Chondrocyte (in vitro differentiated cells): ENCODE results near the gene MEGF6. TPM values are rescaled to one million over a fixed set of nuclear protein-coding genes. Genes with fewer than 3 reads are reported as not detected.
A peak's percentile ranks its signal among the peaks of the same experiment; 100 is the strongest.

Source experiments
- DNase-seq: peaks from one replicate; pipeline ENCODE4 v3.0.0; 2021; ENCODE audit warnings: mixed read lengths, low spot score
- H3K27ac Mint-ChIP-seq: one replicate; pipeline ENCODE4 v1.8.0; 2021; ENCODE audit warnings: mild to moderate bottlenecking, moderate library complexity, mixed read lengths; ENCODE audit not compliant: unreplicated experiment
- H3K27me3 Mint-ChIP-seq: 2 replicates; pipeline ENCODE4 v1.8.0; 2021; ENCODE audit warnings: low read depth, mixed read lengths
- H3K36me3 Mint-ChIP-seq: 2 replicates; pipeline ENCODE4 v1.8.0; 2021; ENCODE audit warnings: low read depth, mixed read lengths
- H3K4me1 Mint-ChIP-seq: 2 replicates; pipeline ENCODE4 v1.8.0; 2021; ENCODE audit warnings: low read depth, mild to moderate bottlenecking, mixed read lengths
- H3K4me3 Mint-ChIP-seq: one replicate; pipeline ENCODE4 v1.8.0; 2021; ENCODE audit warnings: mild to moderate bottlenecking, moderate library complexity, mixed read lengths; ENCODE audit not compliant: unreplicated experiment
- H3K9me3 Mint-ChIP-seq: 2 replicates; pipeline ENCODE4 v1.8.0; 2021; ENCODE audit warnings: low read depth, mixed read lengths
- CTCF ChIP-seq: fragments of 200-600 bp; sonication (generic); IDR thresholded peaks from 2 replicates; pipeline ENCODE4 v1.5.0; 2021; ENCODE audit warnings: antibody characterized with exemption, mild to moderate bottlenecking, moderate library complexity
- total RNA-seq: library from RNA; stranded (reverse); gene quantifications from 3 replicates; pipeline ENCODE4 v1.2.1, GENCODE V29; 2021

Gene MEGF6
- total RNA-seq, 1 donor from 2014 or later = 328 TPM

- Mint-ChIP-seq H3K9me3 (no peaks in the 10 kb centered on the region), H3K27me3 (peaks cover 49% of the 10 kb centered on the region), H3K4me3 (no peak overlapping the region), H3K4me1 (no peaks in the 10 kb centered on the region), H3K36me3 (peaks cover 2% of the 10 kb centered on the region), H3K27ac (no peak overlapping the region)
- TF ChIP-seq CTCF = no peak
- peak; percentile 90 for DNase-seq
Measured at GRCh38 chr1:3657578-3658230, 46.4 kb upstream of the MEGF6 start.

GRCh38 chr1:3657096-3657475, 45.8 kb upstream of the MEGF6 start:
- H3K4me3 Mint-ChIP-seq = no peak overlapping the region
- peaks cover 49% of the 10 kb centered on the region for H3K27me3 Mint-ChIP-seq
- no peak overlapping the region for H3K27ac Mint-ChIP-seq
- H3K9me3 Mint-ChIP-seq = no peaks in the 10 kb centered on the region
- peak; percentile 68 for DNase-seq
- peaks cover 2% of the 10 kb centered on the region for H3K36me3 Mint-ChIP-seq
- H3K4me1 Mint-ChIP-seq = no peaks in the 10 kb centered on the region
- TF ChIP-seq CTCF = no peak

GRCh38 chr1:3656450-3657095, 45.3 kb upstream of the MEGF6 start:
- no peak for DNase-seq
- Mint-ChIP-seq H3K27me3 (peaks cover 49% of the 10 kb centered on the region), H3K27ac (no peak overlapping the region)

GRCh38 chr1:3654549-3655281, 43.4 kb upstream of the MEGF6 start:
- Mint-ChIP-seq H3K4me3 (no peak overlapping the region), H3K4me1 (peaks cover 3% of the 10 kb centered on the region), H3K36me3 (peaks cover 2% of the 10 kb centered on the region), H3K9me3 (no peaks in the 10 kb centered on the region), H3K27ac (no peak overlapping the region), H3K27me3 (peaks cover 56% of the 10 kb centered on the region)
- peak; percentile 73 for DNase-seq
- no peak for TF ChIP-seq CTCF

More at GRCh38 chr1:3656450-3657095, 45.3 kb upstream of the MEGF6 start:
- TF ChIP-seq CTCF = no peak
- Mint-ChIP-seq H3K36me3 (peaks cover 2% of the 10 kb centered on the region), H3K9me3 (no peaks in the 10 kb centered on the region), H3K4me1 (no peaks in the 10 kb centered on the region), H3K4me3 (no peak overlapping the region)

GRCh38 chr1:3653286-3653618, 41.9 kb upstream of the MEGF6 start:
- Mint-ChIP-seq H3K4me3 (no peak overlapping the region), H3K36me3 (no peaks in the 10 kb centered on the region), H3K27me3 (peaks cover 49% of the 10 kb centered on the region), H3K4me1 (peaks cover 13% of the 10 kb centered on the region), H3K27ac (no peak overlapping the region), H3K9me3 (no peaks in the 10 kb centered on the region)
- TF ChIP-seq CTCF = no peak
- no peak for DNase-seq
